GM19043 (cell line): ENCODE results near the gene PDE2A.

Experiments used
- ATAC-seq: cut with Tn5 transposase; IDR thresholded peaks from one replicate; pipeline ENCODE4 v1.9.1; 2021; ENCODE audit warnings: low read depth; ENCODE audit not compliant: unreplicated experiment

The PDE2A gene

GRCh38 chr11:72641522-72642042 lies 32.6 kb downstream of the PDE2A start:
- no peak for ATAC-seq

- no peak for ATAC-seq
These were observed 34.5 kb downstream of the PDE2A start for GRCh38 chr11:72639502-72640375.

- no peak for ATAC-seq
These were observed 36.3 kb downstream of the PDE2A start for GRCh38 chr11:72637926-72638325.

GRCh38 chr11:72637198-72637597 lies 37.0 kb downstream of the PDE2A start:
- ATAC-seq = no peak

GRCh38 chr11:72636376-72636775 lies 37.8 kb downstream of the PDE2A start:
- no peak for ATAC-seq

- no peak for ATAC-seq
These were observed 38.3 kb downstream of the PDE2A start for GRCh38 chr11:72635933-72636332.

GRCh38 chr11:72635309-72635915 lies 38.8 kb downstream of the PDE2A start:
- no peak for ATAC-seq

- no peak for ATAC-seq
These were observed 39.6 kb downstream of the PDE2A start for GRCh38 chr11:72634472-72635095.

- no peak for ATAC-seq
These were observed 40.2 kb downstream of the PDE2A start for GRCh38 chr11:72634016-72634415.

- no peak for ATAC-seq
These were observed 41.2 kb downstream of the PDE2A start for GRCh38 chr11:72633068-72633467.

- ATAC-seq = no peak
These were observed 42.2 kb downstream of the PDE2A start for GRCh38 chr11:72631806-72632731.

GRCh38 chr11:72630104-72630852 lies 43.9 kb downstream of the PDE2A start:
- no peak for ATAC-seq

GRCh38 chr11:72629266-72629665 lies 45.0 kb downstream of the PDE2A start:
- ATAC-seq = no peak

GRCh38 chr11:72627594-72628281 lies 46.5 kb downstream of the PDE2A start:
- no peak for ATAC-seq

GRCh38 chr11:72626414-72626936 lies 47.7 kb downstream of the PDE2A start:
- ATAC-seq = no peak

GRCh38 chr11:72625691-72626413 lies 48.4 kb downstream of the PDE2A start:
- no peak for ATAC-seq

GRCh38 chr11:72624496-72625201 lies 49.6 kb downstream of the PDE2A start:
- ATAC-seq = no peak

GRCh38 chr11:72623052-72623451 lies 51.2 kb downstream of the PDE2A start:
- no peak for ATAC-seq
